Caki2 (cell line): ENCODE data around the gene COLQ. TPM values are rescaled to one million over a fixed set of nuclear protein-coding genes. Genes with fewer than 3 reads are reported as not detected.
"Not testable (repeated sequence)": the region's sequence is repeated elsewhere in the genome, so short reads cannot be mapped to it uniquely, and the experiment has no call there.

Experiments used
- DNase-seq: peaks from one replicate; pipeline ENCODE4 v3.0.0-alpha.2; 2015; ENCODE audit warnings: low read depth
- in situ Hi-C: cut with HindIII; loops from 2 replicates; pipeline ENCODE4 v1.10.0; 2016; ENCODE audit warnings: low sequenced_read_pairs, low pct_unique_long_range_greater_than_20kb, mixed read lengths
- total RNA-seq: library from RNA; depleted of rRNA; stranded (reverse); fragments of >200 nt; shearing (Covaris generic); gene quantifications from 2 replicates; pipeline ENCODE4 v1.2.3, GENCODE V29; 2014; ENCODE audit warnings: low replicate concordance

The COLQ gene
- total RNA-seq, 1 experiment from 2014 or later = not detected

DNA sequence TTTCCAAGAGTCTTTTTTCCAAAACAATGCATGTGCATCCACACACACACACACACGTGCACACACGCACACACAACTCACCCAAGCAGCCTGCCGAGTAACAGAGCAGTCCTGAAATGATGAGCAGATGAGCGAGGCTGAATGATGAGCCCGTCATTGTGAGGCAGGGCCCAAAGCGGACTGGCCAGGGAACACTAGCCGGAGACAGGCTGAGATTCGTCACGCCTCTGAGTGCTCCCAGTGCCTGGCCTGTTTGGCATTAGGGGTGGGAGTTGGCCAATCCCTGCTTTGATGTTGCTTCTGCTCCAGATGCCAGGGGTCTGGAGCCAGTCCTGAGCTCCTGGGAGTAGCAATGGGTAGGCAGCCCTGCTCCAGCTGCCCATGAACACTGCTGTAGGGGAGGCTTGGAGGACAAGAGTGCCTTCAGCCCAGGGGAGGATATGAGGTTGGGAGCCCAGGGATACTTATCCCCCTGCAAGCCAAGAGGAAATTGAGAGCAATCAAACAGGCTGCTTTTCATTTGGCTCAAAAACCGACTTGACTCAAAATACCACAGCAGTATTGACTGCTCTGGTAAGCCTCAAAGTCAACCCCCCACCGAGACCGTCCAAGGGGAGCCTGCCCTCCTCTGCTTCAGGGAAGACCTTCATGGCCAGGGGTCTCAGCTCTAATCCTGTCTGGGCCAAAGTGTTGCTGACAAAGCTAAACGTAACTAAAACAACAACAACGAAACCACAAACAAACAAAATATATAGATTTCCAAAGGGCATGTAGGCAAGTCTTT lies 22.9 kb downstream of the COLQ start:
- in situ Hi-C loops = no loop called here
- DNase-seq = no peak

- in situ Hi-C loops = no loop called here
- no peak for DNase-seq
These were observed 23.5 kb downstream of the COLQ start for GRCh38 chr3:15497964-15498363.

DNA sequence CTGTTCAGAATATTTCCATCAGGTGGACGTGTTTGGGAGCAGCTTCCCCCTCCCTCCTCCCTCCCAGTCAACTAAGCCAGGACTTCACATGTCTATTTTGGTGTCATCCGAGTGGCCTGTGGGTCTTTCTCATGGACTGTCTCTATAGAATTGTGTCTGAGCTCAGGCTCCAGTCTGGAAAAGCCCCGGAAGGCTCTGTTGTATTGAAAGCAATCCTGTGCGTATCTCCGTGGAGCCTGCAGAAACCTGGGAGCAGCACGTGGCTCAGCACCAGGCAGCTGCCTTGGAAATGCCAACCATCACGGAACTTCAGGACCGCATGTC lies 25.2 kb downstream of the COLQ start:
- no peak for DNase-seq
- in situ Hi-C loops = no loop called here

DNA sequence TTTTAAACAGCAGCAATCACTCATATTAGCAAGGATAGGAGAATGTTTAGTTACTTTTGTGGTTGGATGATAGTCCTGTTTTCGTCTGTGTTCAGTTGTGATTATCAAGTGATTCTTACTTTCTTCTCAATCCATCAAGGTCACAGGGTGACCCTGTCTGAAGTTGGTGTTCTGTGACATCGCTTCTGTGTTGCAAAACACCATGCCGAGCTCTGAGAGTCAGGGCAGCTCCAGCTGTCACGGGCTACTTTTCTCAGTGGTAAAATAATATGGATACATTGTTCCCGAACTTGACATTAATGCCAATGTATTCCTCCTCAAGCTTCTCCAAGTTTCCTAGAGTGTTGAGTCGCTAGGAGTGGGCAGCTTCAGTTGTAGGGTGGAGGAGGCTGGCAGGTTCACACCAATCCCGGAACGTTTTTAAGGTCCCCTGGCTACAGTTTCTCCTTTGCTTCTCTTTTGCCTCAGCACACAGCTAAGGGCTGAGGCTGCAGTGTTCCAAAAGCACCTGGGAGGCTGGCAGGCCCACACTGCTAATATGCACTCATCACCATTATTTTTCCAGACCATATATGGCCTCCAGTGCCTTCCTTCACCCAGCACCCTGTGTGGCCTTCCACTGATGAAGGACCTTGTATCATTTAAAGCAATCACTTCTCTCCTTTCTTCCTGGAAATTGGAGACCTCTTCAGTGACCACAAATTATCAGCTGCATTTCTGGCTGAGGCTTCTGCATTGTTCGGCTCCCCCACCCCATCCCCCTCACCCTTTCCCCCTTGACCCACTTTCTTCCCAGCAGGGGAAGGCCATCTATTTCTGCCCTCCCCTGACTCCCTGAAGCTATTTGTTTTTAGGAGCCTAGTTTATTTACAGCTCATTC lies 25.8 kb downstream of the COLQ start:
- no peak for DNase-seq
- in situ Hi-C loops = no loop called here

GRCh38 chr3:15493436-15493835 lies 28.1 kb downstream of the COLQ start:
- in situ Hi-C loops = no loop called here
- no peak for DNase-seq

DNA sequence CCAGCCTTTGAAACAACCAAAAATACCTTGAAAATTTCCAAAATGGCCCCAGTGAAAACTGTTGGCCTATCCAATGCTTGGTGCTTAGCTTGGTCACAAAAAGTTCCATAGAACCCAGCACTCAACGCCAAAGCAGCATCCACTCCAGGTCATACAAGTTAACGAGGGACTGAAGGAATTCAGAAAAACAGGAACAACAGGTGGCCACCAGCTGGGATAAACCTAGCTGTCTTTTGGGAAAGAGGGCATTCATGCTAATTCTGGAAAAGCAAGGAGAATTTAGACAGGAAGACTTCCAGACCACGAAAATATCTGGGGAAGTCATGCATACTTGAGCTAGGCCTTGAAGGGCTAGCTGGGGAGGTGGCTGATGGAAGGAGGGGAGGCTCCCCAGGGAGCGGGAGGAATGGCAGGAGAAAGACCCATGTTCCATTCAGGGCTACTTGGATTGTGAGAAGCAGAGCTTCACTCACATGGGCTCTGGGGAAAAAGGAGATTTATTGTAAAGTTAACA lies 28.6 kb downstream of the COLQ start:
- no peak for DNase-seq
- in situ Hi-C loops = no loop called here

GRCh38 chr3:15491143-15491542 lies 30.4 kb downstream of the COLQ start:
- in situ Hi-C loops = no loop called here
- DNase-seq = no peak

DNA sequence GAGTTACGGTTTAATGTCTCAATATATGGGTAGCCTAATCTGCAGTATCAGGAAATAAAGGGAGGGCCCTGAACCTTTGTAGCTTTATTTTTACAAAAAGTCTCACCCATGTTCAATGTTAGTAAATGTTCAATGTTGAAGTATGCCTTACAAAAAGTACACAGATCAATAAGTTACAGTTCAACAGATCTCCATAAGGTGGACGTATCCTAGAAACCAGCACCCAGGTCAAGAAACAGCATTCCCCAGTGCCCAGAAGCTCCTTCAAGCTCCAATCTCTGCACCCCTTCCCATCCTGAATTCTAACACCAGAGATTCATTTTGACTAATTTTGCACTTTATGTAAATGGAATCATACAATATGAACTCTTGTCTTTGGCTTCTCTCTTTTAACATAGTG lies 31.3 kb downstream of the COLQ start:
- in situ Hi-C loops = no loop called here

GRCh38 chr3:15488002-15488401 lies 33.5 kb downstream of the COLQ start:
- DNase-seq = no peak
- in situ Hi-C loops = no loop called here

More for the DNA sequence above, 31.3 kb downstream of the COLQ start:
- no peak for DNase-seq

- in situ Hi-C loops = no loop called here
- no peak for DNase-seq
These were observed 34.5 kb downstream of the COLQ start for GRCh38 chr3:15486979-15487378.

- in situ Hi-C loops = no loop called here
- no peak for DNase-seq
These were observed 35.5 kb downstream of the COLQ start for GRCh38 chr3:15486020-15486419.

DNA sequence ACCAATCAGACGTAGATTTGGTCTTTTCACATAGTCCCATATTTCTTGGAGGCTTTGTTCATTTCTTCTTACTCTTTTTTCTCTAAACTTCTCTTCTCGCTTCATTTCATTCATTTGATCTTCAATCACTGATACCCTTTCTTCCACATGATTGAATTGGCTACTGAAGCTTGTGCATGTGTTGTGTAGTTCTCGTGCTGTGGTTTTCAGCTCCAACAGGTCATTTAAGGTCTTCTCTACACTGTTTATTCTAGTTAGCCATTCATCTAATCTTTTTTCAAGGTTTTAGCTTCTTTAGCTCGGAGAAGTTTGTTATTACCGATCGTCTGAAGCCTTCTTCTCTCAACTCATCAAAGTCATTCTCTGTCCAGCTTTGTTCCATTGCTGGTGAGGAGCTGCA lies 37.0 kb downstream of the COLQ start:
- DNase-seq, in situ Hi-C loops: not testable (repeated sequence)

- in situ Hi-C loops = no loop called here
- DNase-seq = no peak
These were observed 41.9 kb downstream of the COLQ start for GRCh38 chr3:15479400-15480224.

GRCh38 chr3:15478640-15478979 lies 42.9 kb downstream of the COLQ start:
- in situ Hi-C loops = no loop called here
- no peak for DNase-seq

GRCh38 chr3:15477951-15478639 lies 43.4 kb downstream of the COLQ start:
- no peak for DNase-seq
- in situ Hi-C loops = no loop called here

DNA sequence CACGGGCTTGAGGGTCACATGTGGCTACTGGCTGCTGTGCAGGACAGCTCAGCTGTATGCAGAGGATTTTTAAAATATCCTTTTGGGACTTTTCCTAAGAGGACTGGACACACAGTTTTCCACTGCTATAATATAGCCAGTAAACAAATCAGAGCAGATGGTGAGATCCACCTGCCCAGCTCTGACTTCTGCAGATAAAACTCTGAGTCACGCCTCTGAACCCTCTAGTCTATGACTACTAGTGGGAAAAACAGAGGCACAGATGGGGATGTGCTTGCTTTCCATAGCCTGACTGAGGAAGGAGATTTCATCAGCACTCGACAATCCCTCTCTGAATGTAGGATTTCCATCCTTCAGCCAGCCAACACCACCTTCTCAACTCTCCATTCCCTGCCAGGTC lies 45.1 kb downstream of the COLQ start:
- DNase-seq = no peak
- in situ Hi-C loops = no loop called here

- DNase-seq = no peak
- in situ Hi-C loops = no loop called here
These were observed 46.3 kb downstream of the COLQ start for GRCh38 chr3:15475161-15475560.

DNA sequence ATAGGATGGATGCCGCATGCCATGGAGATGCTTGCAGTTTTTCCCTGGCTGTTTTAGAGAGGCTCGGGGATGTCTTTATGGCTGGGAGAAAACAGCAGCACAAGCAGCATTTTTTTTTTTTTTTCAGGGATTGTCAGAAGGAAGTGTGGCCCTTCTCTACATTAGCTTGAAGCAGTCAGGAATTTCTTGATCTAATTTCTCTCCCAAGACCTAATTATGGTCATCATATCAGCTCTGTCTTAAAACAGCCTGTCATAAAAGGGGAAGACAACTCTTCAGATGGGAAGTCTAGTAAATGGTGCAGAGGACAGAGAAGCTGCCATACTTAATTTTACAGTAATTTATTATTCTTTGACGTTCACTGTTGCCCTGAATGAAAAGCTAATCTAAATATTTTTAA lies 49.6 kb downstream of the COLQ start:
- DNase-seq = no peak
- in situ Hi-C loops = no loop called here
